ENCODE data around the gene HES7. TPM values are rescaled to one million over a fixed set of nuclear protein-coding genes. Genes with fewer than 3 reads are reported as not detected.

HES7 gene
- total RNA-seq, 1 experiment from 2014 or later, result 0.33 TPM

DNA sequence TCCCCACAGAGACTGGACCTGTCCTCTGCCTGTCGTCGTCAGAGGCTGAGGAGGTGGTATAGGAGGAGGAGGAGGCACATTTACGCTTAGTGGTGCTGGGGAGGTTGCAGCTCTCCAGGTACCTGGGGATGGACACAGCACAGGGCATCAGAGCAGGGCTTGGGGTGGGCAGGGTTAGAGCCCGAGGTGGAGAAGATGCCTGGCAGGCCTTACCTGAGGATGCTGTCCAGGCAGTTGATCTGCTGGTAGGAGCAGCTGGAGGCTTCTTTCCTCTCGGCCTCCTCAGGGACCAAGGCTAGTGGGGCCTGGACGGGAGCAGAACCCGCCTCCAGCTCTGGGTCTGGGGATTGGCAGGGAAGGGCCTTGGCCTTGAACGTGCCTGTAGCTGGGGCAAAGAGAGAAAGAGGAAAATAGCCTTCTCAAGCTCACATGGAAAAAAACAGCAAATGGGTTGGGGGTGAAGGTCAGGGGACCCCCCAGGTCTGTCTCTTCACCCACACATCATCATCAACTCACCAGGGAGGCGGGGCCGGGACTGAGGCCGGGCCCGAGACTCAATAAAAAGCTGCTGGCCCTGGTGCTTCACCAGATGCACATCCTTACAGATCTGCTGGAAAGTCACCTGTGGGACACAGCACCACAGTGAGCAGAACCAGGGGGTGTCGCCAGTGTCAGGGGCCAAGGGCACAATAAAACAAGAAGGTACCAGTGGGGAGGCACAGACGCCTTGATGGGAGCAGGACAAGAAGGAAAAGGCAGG is 22.7 kb upstream of the HES7 start:
- Histone ChIP-seq H2BK120ac (ENCODE audit: low read depth, low read length, poor library complexity, severe bottlenecking) (no peak overlapping the region), H2AK5ac (ENCODE audit: insufficient read length, low read length) (no peak overlapping the region), H2BK12ac (ENCODE audit: insufficient read length, low read depth, low read length) (no peak overlapping the region), H3K79me1 (ENCODE audit: insufficient read depth, low read depth, low read length, poor library complexity, severe bottlenecking) (peaks cover 2% of the 10 kb centered on the region), H2BK5ac (ENCODE audit: insufficient read length, low read length) (no peak overlapping the region), H3T11ph (ENCODE audit: low read length) (no peak overlapping the region), H3K27me3 (ENCODE audit: insufficient read depth, low read length) (no peaks in the 10 kb centered on the region), H3K9ac (ENCODE audit: extremely low read depth, insufficient read length, low read length) (no peak overlapping the region), H3K4me1 (ENCODE audit: insufficient read depth, low read length) (no peaks in the 10 kb centered on the region), H3K14ac (ENCODE audit: insufficient read depth, low read length) (no peak overlapping the region), H4K5ac (ENCODE audit: insufficient read length, low read depth, low read length) (no peak overlapping the region), H3K23me2 (ENCODE audit: insufficient read length, low read depth, low read length, poor library complexity, severe bottlenecking) (peaks cover 4% of the 10 kb centered on the region), H3K4ac (ENCODE audit: low read depth, low read length) (no peak overlapping the region), H4K91ac (ENCODE audit: insufficient read length, low read depth, low read length) (no peak overlapping the region), H3K79me2 (ENCODE audit: insufficient read depth, low read length) (no peaks in the 10 kb centered on the region), H4K8ac (replicated peaks; ENCODE audit: insufficient read length, low read depth, low read length) (no peak overlapping the region), H2BK20ac (ENCODE audit: low read depth, low read length, poor library complexity, severe bottlenecking) (no peak overlapping the region), H3K27ac (ENCODE audit: insufficient read length, low read depth, low read length) (no peak overlapping the region), H3K18ac (ENCODE audit: insufficient read length, low read depth, low read length) (no peak overlapping the region), H4K20me1 (ENCODE audit: control insufficient read depth, insufficient read depth, insufficient read length) (no peaks in the 10 kb centered on the region), H3K23ac (ENCODE audit: insufficient read length, low read depth, low read length) (no peak overlapping the region), H3K56ac (ENCODE audit: insufficient read length, low read depth, low read length) (no peak overlapping the region), H3K9me3 (ENCODE audit: control insufficient read depth, low read depth, low read length) (no peaks in the 10 kb centered on the region), H3K4me2 (ENCODE audit: insufficient read depth, insufficient read length, low read length) (no peak overlapping the region), H2BK15ac (ENCODE audit: low read depth, low read length) (no peak overlapping the region), H2AFZ (ENCODE audit: low read length) (no peak overlapping the region)
- peaks cover 36 to 68% (median 57%) of the 10 kb centered on the region in 3 experiments for H3K36me3 Mint-ChIP-seq (ENCODE audit: insufficient read depth in 1 of 3, low read depth in 3 of 3)
- no CpG with 5 or more reads among the region's 14 CpGs for whole genome bisulfite sequencing (ENCODE audit: extremely low coverage, insufficient read length, low lambda C conversion rate)
- no peak for DNase-seq
- no peak overlapping the region for H3K4me3 Mint-ChIP-seq
- no peaks in the 10 kb centered on the region; the same call in 1 of the 2 replicates for H3K27me3 Mint-ChIP-seq (ENCODE audit: low read depth)
- no peaks in the 10 kb centered on the region for H3K9me3 Mint-ChIP-seq
- TF ChIP-seq CTCF (conservative IDR thresholded peaks at IDR 0.05), result no peak
- no peak overlapping the region for H3K27ac Mint-ChIP-seq
- peaks cover 2 to 4% of the 10 kb centered on the region in 2 experiments for H3K4me1 Mint-ChIP-seq

All from H9 (cell line).